ENCODE measurements around the gene APOL4. TPM values are rescaled to one million over a fixed set of nuclear protein-coding genes. Genes with fewer than 3 reads are reported as not detected.
A peak's percentile ranks its signal among the peaks of the same experiment; 100 is the strongest.
"Not testable (repeated sequence)": the region's sequence is repeated elsewhere in the genome, so short reads cannot be mapped to it uniquely, and the experiment has no call there.

APOL4 gene
- total RNA-seq (2021) (not detected in 2 replicates), Bru-seq, nascent RNA (percentile 8 among the genes with signal in this experiment), BruChase-seq, experiment 1, labeled RNA remaining after a 2-hour chase (percentile 7 among the genes with signal in this experiment), BruChase-seq, experiment 2, labeled RNA remaining after a 6-hour chase (percentile 8 among the genes with signal in this experiment)
- long read RNA-seq = 0 reads

DNA sequence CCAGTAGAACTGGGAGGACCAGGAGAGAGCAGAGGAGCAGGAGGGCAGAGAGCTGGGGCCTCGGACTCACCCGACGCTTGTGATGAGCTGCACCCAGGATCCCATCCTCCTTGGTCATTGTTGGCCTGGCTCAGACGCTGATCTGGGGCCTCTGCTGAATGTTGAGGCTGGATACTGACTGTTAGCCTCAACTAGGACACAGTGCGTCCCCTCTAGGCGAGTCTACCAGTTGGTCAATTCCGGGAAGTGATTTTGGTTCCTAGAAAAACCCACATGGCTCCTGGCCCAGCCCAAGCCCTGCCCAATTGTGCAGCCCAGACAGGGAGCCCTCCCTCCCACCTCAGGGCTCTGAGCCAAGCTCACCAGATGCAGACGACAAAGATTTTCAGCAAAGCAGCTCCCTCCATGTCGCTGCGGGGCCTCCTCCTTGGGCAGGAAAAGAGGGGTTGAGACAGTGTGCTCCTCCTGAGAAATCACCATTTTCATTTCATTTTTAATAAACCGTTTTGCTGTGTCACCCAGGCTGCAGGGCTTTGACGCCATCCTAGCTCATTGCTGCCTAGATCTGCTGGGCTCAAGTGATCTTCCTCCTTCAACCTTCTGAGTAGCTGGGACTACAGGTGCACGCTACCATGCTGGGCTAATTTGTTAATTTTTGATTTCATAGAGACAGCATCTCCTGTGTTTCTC is at the start of gene APOL4:
APOL4 (minus strand) TSS at position 180 of the 690 bp plus-strand sequence; CDS start at position 105, 75 bp downstream.
- no TSS peak for BruUV-seq (replicated peaks)
- no peak for DNase-seq
- CTCF ChIA-PET = no interaction called here

DNA sequence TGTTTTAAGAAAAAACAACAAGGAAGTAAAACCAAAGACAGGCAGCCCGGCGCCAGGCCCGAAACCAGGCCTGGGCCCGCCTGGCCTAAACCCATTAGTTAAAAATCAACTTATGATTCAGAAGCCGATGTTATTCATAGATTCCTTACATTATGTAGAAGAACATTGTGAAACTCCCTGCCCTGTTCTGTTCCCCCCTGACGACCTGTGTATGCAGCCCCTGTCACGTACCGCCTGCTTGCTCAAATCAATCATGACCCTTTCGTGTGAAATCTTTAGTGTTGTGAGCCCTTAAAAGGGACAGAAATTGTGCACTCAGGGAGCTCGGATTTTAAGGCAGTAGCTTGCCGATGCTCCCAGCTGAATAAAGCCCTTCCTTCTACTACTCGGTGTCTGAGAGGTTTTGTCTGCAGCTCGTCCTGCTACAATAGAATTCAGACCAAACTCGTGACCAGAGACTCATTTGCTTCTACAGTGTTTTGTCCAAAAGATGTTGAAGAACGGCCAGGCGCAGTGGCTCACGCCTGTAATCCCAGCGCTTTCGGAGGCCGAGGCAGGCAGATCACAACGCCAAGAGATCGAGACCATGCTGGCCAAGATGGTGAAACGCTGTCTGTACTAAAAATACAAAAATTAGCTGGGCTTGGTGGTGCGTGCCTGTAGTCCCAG is 48.8 kb upstream of the APOL4 start:
- H3K9me3 ChIP-seq (ENCODE audit: insufficient read depth, low read depth); H3K36me3 ChIP-seq (ENCODE audit: low read depth); H3K27ac ChIP-seq; H3K4me1 ChIP-seq (replicated peaks; ENCODE audit: insufficient read depth); DNase-seq; H2AFZ ChIP-seq; H3K4me2 ChIP-seq; BruUV-seq (replicated peaks); H3K27me3 ChIP-seq (ENCODE audit: insufficient read depth, low read depth); H3K79me2 ChIP-seq (ENCODE audit: low read depth); H3K4me3 ChIP-seq; H3K9me2 ChIP-seq (ENCODE audit: insufficient read depth); intact Hi-C loops (cut with micrococcal nuclease; ENCODE audit: unreplicated experiment); H3F3A ChIP-seq (ENCODE audit: insufficient read depth, low read depth); H4K20me1 ChIP-seq (ENCODE audit: insufficient read depth); POLR2A ChIA-PET (ENCODE audit: unreplicated experiment); CTCF ChIA-PET: not testable (repeated sequence)

More for the DNA sequence above, at the start of gene APOL4:
- peaks cover 21% of the 10 kb centered on the region for H3K4me1 ChIP-seq (replicated peaks; ENCODE audit: insufficient read depth)
- no peaks in the 10 kb centered on the region for H3K9me2 ChIP-seq (ENCODE audit: insufficient read depth)
- peak within 1 kb of the TSS; percentile 36; the same call in 1 of the 2 replicates for H3K4me3 ChIP-seq
- H3K36me3 ChIP-seq (ENCODE audit: low read depth) = no peaks in the 10 kb centered on the region
- H3K9me3 ChIP-seq (ENCODE audit: insufficient read depth, low read depth) = no peaks in the 10 kb centered on the region
- peaks cover 17% of the 10 kb centered on the region; the same call in 1 of the 2 replicates for H3F3A ChIP-seq (ENCODE audit: insufficient read depth, low read depth)
- no peaks in the 10 kb centered on the region for H3K27me3 ChIP-seq (ENCODE audit: insufficient read depth, low read depth)
- POLR2A ChIA-PET (ENCODE audit: unreplicated experiment) = no interaction called here
- no peaks in the 10 kb centered on the region for H3K79me2 ChIP-seq (ENCODE audit: low read depth)
- H3K27ac ChIP-seq = peak within 1 kb of the TSS; percentile 34; the same call in 1 of the 2 replicates
- H3K4me2 ChIP-seq = peak within 1 kb of the TSS; percentile 73
- intact Hi-C loops (cut with micrococcal nuclease; ENCODE audit: unreplicated experiment) = loop anchor here (5.0 kb wide), 1 partner anchor 36 kb away; the partner anchor contains the start of gene APOL2
- TF ChIP-seq EZH2 (IDR thresholded peaks at IDR 0.05; ENCODE audit: low read depth) = no peak
- TF ChIP-seq, protein P1, sequence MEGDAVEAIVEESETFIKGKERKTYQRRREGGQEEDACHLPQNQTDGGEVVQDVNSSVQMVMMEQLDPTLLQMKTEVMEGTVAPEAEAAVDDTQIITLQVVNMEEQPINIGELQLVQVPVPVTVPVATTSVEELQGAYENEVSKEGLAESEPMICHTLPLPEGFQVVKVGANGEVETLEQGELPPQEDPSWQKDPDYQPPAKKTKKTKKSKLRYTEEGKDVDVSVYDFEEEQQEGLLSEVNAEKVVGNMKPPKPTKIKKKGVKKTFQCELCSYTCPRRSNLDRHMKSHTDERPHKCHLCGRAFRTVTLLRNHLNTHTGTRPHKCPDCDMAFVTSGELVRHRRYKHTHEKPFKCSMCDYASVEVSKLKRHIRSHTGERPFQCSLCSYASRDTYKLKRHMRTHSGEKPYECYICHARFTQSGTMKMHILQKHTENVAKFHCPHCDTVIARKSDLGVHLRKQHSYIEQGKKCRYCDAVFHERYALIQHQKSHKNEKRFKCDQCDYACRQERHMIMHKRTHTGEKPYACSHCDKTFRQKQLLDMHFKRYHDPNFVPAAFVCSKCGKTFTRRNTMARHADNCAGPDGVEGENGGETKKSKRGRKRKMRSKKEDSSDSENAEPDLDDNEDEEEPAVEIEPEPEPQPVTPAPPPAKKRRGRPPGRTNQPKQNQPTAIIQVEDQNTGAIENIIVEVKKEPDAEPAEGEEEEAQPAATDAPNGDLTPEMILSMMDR (conservative IDR thresholded peaks at IDR 0.05) = no peak
- H4K20me1 ChIP-seq (ENCODE audit: insufficient read depth) = no peaks in the 10 kb centered on the region
- H2AFZ ChIP-seq = peak within 1 kb of the TSS; percentile 49; the same call in 1 of the 2 replicates

GRCh38 chr22:36249160-36249559 is 47.6 kb upstream of the APOL4 start:
- DNase-seq = no peak
- H2AFZ ChIP-seq = no peak overlapping the region
- H3K9me2 ChIP-seq (ENCODE audit: insufficient read depth) = no peaks in the 10 kb centered on the region
- BruUV-seq (replicated peaks) = no TSS peak
- intact Hi-C loops (cut with micrococcal nuclease; ENCODE audit: unreplicated experiment) = no loop called here
- POLR2A ChIA-PET (ENCODE audit: unreplicated experiment) = no interaction called here
- no peaks in the 10 kb centered on the region for H3F3A ChIP-seq (ENCODE audit: insufficient read depth, low read depth)
- no peaks in the 10 kb centered on the region for H4K20me1 ChIP-seq (ENCODE audit: insufficient read depth)
- no peaks in the 10 kb centered on the region for H3K36me3 ChIP-seq (ENCODE audit: low read depth)
- no peak overlapping the region for H3K4me2 ChIP-seq
- no peaks in the 10 kb centered on the region for H3K79me2 ChIP-seq (ENCODE audit: low read depth)
- no peaks in the 10 kb centered on the region for H3K27me3 ChIP-seq (ENCODE audit: insufficient read depth, low read depth)
- H3K4me3 ChIP-seq = no peak overlapping the region
- H3K9me3 ChIP-seq (ENCODE audit: insufficient read depth, low read depth) = no peaks in the 10 kb centered on the region
- H3K27ac ChIP-seq = no peak overlapping the region
- peaks cover 7% of the 10 kb centered on the region for H3K4me1 ChIP-seq (replicated peaks; ENCODE audit: insufficient read depth)
- CTCF ChIA-PET = interaction anchor here (1.7 kb wide), 1 partner anchor 10 kb away, joined by 4 read pairs; the partner anchor contains the start of gene APOL2
- TF ChIP-seq, protein P1 (conservative IDR thresholded peaks at IDR 0.05) = no peak
- no peak for TF ChIP-seq EZH2 (IDR thresholded peaks at IDR 0.05; ENCODE audit: low read depth)

Measured in PC-9 (cell line).